Activated CD4-positive, CD25-positive, alpha-beta regulatory T cell treated with anti-CD3 and anti-CD28 coated beads, Interleukin-2, amount 50 U/mL, for 16 hours (primary cell): ENCODE data around the gene CYP4F22.
"Not testable (repeated sequence)": the region's sequence is repeated elsewhere in the genome, so short reads cannot be mapped to it uniquely, and the experiment has no call there.

Experiments used
- DNase-seq: peaks from one replicate; pipeline ENCODE4 v3.0.0-alpha.2; 2020; ENCODE audit warnings: low read depth, low spot score

CYP4F22 gene

DNA sequence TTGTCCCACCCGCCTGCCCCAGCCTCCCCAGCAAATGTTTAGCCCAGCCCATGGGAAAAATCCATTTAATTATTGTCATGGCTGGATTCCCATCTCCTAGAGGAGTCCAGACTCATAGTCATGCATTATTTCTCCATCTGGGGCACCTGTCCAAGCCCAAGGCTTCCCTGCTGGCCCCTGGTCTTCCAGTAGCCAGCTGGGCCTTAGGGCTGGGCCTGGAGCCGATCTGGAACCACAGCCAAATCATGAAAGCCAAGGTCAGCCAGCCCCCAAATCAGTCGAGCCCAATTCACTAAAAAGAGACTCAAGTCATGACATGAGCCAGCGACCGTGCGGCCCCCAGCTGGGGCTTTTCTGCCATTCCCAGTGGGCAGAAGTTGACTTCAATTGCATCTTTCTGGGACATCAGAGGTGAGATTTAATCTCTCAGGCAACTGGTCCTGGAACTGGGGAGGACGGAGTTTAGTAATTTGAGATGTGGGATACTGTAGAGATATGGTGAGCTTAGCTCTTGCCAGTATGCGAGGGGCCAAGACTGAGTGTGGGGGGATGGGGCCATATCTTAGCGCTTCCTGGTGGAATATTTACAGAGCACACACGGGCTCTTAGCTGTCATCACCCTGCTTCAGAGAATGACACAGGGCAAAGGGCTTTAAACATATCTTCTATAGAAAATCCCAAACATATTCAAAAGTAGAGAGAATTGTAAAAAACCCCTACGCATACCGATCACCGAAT is 19.7 kb upstream of the CYP4F22 start:
- DNase-seq: no peak

- DNase-seq: no peak
These were observed 13.2 kb upstream of the CYP4F22 start for GRCh38 chr19:15495151-15495550.

GRCh38 chr19:15498156-15498858 is 10.0 kb upstream of the CYP4F22 start:
- no peak for DNase-seq

GRCh38 chr19:15498910-15499309 is 9.4 kb upstream of the CYP4F22 start:
- DNase-seq: no peak

DNA sequence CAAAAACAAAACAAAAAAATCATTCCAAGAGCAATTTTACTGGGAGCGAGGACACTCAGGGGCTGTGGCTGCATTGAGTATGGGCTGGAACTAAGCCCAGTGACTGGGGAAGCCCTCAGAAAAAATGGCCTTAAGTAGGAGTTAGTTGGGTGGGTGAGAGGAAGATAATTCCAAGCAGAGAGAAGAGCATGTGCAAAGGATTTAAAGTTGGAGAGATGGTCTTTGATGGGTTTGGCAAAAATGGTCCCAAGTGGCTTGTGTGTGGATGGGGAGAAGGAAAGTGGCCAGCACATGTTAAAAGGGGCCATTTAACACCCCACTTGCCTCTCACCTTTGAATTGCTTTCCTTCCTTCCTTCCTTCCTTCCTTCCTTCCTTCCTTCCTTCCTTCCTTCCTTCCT is 6.7 kb upstream of the CYP4F22 start:
- DNase-seq: no peak

- DNase-seq: no peak
These were observed 6.1 kb upstream of the CYP4F22 start for GRCh38 chr19:15502264-15502663.

DNA sequence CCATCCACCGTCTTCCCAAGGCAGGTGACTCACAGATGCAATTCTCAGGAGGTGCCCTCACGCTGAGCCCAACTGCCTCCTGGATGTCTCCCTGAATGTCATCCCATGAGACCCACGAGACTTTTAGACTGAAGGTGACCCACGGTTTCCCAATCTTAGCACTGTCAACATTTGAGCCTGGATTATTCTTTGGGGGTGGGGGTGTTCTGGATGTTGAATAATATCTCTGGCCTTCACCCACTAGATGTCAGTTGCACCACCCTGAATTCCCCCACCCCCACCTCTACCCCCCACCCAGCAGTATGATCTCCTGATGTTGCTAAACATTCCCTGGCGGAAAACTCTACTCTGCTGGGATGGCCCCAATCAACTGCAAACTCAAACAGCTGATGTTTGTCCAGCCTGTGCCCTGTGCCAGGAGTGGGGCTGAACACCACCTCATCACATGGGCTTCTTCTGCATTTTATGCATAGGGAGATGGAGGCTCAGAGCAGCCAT is 2.2 kb upstream of the CYP4F22 start:
- DNase-seq: no peak

DNA sequence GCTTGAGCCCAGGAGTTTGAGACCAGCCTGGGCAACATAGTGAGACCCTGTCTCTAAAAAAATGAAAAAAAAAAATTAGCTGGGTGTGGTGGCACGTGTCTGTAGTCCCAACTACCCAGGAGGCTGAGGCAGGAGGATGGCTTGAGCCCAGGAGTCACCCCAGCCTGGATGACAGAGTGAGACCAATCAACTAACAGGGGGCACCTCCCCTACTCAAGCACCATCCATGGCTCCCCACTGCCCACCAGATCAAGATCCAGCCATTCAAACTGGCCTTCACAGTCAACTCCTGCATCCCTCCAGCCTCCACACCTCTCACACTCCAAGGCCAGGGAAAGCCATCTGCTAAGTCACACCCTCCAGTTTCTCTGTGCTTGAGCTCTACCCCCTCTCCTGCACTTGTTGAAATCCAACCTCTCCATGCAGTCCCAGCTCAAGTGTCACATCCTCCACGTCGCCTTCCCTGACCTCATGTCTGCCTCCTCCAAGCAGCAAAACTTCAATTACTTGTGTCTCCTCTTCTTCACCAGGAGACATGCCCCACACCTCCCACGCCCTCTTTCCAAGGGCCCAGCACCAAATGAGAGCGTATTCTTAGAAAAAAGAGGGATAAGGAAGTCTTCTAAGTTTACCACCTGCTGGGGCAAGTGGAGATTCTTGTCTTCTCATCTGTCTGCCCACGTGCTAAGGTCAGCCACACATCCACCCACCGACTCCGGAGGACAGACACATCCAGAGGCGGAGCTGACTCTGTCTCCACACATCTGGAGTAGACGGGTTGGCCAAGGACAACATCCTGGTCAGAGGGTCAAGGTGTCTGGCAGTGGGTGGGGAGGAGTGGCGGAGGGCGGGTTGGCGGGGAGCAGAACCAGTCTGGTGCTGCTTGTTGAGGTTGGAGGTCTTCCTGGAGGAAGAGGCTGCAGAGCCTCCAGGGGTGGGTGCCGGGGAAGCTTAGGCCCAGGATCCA is 974 bp upstream of the CYP4F22 start:
- DNase-seq: no peak

GRCh38 chr19:15511671-15512424 is 3.5 kb downstream of the CYP4F22 start:
- DNase-seq: no peak

DNA sequence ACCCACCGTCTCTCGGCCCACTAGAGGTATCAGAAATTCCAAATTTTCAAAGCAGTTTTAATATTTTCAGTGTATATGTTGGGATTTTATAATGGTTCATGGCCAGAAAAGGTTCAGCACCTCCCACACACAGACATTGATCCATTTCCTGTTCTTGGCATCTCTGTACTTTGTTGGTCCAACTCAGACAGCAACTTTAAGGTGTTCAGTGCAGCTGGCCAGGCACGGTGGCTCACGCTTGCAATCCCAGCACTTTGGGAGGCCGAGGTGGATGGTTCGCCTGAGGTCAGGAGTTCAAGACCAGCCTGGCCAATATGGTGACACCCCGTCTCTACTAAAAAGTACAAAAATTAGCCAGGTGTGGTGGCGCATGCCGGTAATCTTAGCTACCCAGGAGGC is 6.9 kb downstream of the CYP4F22 start:
- DNase-seq: not testable (repeated sequence)

DNA sequence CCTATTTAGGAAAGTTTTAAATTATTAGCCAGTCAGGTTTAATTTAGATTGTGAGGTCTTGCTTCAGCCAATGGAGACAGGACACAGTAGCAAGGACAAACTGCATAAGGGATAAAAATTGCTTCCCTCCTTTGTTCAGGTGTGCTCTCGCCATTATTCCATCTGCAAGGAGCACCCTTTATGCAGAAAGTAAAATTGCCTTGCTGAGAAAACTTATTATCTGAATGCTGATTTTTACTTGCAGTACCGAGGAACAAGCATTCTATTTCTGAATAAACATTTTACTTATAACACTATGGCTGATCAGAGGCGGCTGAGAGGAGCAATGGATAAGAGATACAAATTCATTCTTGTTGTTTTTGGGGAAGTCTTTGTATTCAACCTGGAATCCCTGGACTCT is 8.0 kb downstream of the CYP4F22 start:
- DNase-seq: no peak

DNA sequence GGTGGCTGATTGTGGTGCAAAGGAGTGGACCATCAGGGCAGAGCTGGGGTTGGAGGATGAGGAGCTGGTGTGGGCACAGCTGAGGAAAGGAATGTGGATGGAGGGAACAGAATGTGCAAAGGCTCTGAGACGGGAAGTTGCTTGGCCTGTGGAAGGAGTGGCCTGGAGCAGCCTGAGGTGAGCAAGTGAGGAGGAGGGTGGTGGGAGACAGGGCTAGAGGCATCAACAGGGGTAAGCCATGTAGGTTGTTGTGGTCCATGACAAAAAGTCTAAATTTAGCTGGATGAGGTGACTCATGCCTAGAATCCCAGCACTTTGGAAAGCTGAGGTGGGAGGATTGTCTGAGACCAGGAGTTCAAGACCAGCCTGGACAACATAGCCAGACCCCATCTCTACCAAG is 9.5 kb downstream of the CYP4F22 start:
- DNase-seq: no peak

DNA sequence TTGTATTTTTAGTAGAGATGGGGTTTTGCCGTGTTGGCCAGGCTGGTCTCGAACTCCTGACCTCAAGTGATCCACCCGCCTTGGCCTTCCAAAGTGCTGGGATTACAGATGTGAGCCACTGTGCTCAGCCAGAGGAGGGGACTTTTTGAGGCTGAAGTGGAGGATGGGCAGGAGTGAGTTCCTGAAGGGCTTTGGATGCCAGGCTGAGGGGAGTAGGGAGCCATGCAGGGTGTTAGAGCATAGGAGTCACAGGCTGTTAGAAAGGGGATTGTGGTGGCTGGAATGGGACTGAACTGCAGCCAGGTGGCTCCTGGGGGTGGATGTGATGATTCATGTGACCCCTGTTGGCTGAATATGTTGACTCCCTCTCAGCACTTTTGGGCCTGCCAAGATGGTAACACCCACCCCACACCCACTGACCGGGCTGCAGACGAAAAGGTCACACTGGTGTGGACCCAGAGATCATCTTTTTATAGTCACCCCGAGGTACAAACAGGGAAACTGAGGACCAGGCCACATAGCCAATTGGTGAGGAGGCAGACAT is 11.2 kb downstream of the CYP4F22 start:
- no peak for DNase-seq

GRCh38 chr19:15524781-15525180 is 16.5 kb downstream of the CYP4F22 start:
- DNase-seq: no peak

- DNase-seq: no peak
These were observed 17.0 kb downstream of the CYP4F22 start for GRCh38 chr19:15525291-15525690.

DNA sequence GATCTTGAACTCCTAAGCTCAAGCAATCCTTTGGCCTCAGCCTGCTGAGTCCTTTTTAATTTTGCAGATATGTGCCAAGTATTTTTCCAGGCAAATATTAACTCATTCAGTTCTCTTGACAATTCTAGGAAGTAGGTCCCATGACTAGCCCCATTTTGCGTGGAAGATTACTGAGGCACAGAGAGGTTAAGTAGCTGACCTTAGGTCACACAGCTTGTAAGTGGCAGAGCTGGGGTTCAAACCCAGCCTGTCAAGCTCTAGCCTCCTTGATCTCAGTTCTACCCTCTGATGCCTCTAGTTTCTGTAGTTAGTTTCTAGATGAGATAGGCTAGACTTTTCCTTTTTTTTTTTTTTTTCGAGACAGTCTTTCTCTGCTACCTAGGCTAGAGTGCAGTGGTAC is 18.1 kb downstream of the CYP4F22 start:
- DNase-seq: no peak

DNA sequence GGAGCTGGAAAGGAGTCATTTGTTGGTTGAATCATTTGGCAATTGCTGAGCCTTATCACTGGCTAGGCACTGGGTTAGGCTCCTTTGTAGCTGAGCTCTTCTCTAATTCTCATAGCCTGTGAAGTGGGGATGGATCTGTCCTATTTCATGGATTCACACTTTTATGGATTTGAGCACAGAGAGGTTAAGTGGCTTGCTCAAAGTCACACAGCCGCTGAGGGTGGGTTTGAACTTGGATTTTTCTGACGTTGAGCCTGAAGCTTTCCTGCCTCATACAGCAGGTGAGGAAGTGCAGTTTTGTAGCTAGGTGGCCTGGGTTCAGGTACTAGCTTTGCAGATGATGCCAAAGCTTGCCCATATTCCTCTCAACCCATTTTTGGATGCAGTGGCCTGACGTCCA is 19.4 kb downstream of the CYP4F22 start:
- no peak for DNase-seq

- no peak for DNase-seq
These were observed 21.5 kb downstream of the CYP4F22 start for GRCh38 chr19:15529774-15530372.

- no peak for DNase-seq
These were observed 24.6 kb downstream of the CYP4F22 start for GRCh38 chr19:15532779-15533521.

GRCh38 chr19:15533522-15533830 is 25.2 kb downstream of the CYP4F22 start:
- not testable (repeated sequence) for DNase-seq
